ENCODE data around the gene MYL6.

- TF ChIP-seq CTCF (IDR thresholded peaks at IDR 0.05; ENCODE audit: low read length), result no peak
- TF ChIP-seq EZH2phosphoT487 (IDR thresholded peaks at IDR 0.05; ENCODE audit: low read length), result no peak
- no peak for TF ChIP-seq EZH2 (optimal IDR thresholded peaks at IDR 0.05; ENCODE audit: low read depth, low read length)
Observed at GRCh38 chr12:56120158-56120846, 37.9 kb upstream of the MYL6 start.
